K562 (cell line): ENCODE measurements around the gene SCARF2. TPM values are rescaled to one million over a fixed set of nuclear protein-coding genes. Genes with fewer than 3 reads are reported as not detected.
A peak's percentile ranks its signal among the peaks of the same experiment; 100 is the strongest.

ENCODE experiments used
- CBX2 ChIP-seq: fragments of 200-600 bp; sonication (generic); IDR thresholded peaks from one replicate; pipeline ENCODE4 v1.6.1; 2012; ENCODE audit warnings: mild to moderate bottlenecking, low read length, inconsistent platforms; ENCODE audit not compliant: insufficient read depth, poor library complexity, severe bottlenecking
- FOXJ3 ChIP-seq: sonication (generic); formaldehyde crosslinking; IDR thresholded peaks from 2 replicates; pipeline ENCODE4 v1.4.0; 2020; ENCODE audit warnings: mild to moderate bottlenecking, missing genetic modification reagents
- GABPB1 ChIP-seq: sonication (generic); formaldehyde crosslinking; IDR thresholded peaks from 2 replicates; pipeline ENCODE4 v1.8.0; 2022; ENCODE audit warnings: mild to moderate bottlenecking, missing genetic modification reagents
- JUN ChIP-seq, 2 experiments: sonication (generic) in 1 of 2; formaldehyde crosslinking in 1 of 2; IDR thresholded peaks; 2 replicates each; pipeline versions ENCODE4 v1.6.1 to v1.8.0; 2012 to 2022; ENCODE audit warnings: borderline replicate concordance in 2 of 2, mild to moderate bottlenecking in 2 of 2, improper control_type of control experiment in 1 of 2, low read depth in 1 of 2, low read length in 1 of 2, missing genetic modification reagents in 1 of 2
- KDM2B ChIP-seq: fragments of 250-450 bp; sonication (Bioruptor Pico); IDR thresholded peaks from 2 replicates; pipeline ENCODE4 v1.8.0; 2021; ENCODE audit warnings: mild to moderate bottlenecking, moderate library complexity
- RFX1 ChIP-seq: fragments of 450-650 bp; IDR thresholded peaks from 2 replicates; pipeline ENCODE4 v1.6.1; 2016; ENCODE audit warnings: mild to moderate bottlenecking, moderate library complexity
- TAF7 ChIP-seq: fragments of 450-650 bp; IDR thresholded peaks from 2 replicates; pipeline ENCODE4 v1.6.1; 2016; ENCODE audit warnings: missing genetic modification characterization, missing compliant biosample characterization
- TGIF2 ChIP-seq: sonication (generic); formaldehyde crosslinking; IDR thresholded peaks from 2 replicates; pipeline ENCODE4 v1.8.1; 2022; ENCODE audit warnings: mild to moderate bottlenecking, missing genetic modification reagents, moderate library complexity
- ZNF121 ChIP-seq: sonication (generic); formaldehyde crosslinking; conservative IDR thresholded peaks from 2 replicates; pipeline ENCODE4 v1.8.0; 2022; ENCODE audit warnings: missing genetic modification reagents
- polyA plus RNA-seq, 8 experiments: library from polyadenylated mRNA; depleted of rRNA in 4 of 8; stranded (reverse) in 5 of 8; unstranded in 3 of 8; fragments of >200 nt; fragmentation: Nextera tagmentation in 2 of 8; fragmentation: Illumina TruSeq in 1 of 8; extraction: Ambion mirVana in 2 of 8; extraction: Trizol in 1 of 8; gene quantifications; 2 replicates each; pipeline versions ENCODE4 v1.2.1 to v1.2.3, GENCODE V29; 2011 to 2014; ENCODE audit warnings: inconsistent platforms in 1 of 8, missing spikeins in 1 of 8
- total RNA-seq, 7 experiments: library from RNA; depleted of rRNA in 6 of 7; stranded (reverse); fragments of >200 nt in 6 of 7; fragmentation: Illumina TruSeq in 2 of 7; extraction: Trizol in 2 of 7; gene quantifications; 2 replicates each; pipeline versions ENCODE4 v1.2.1 to v1.2.3, GENCODE V29; 2011 to 2021; ENCODE audit warnings: low replicate concordance in 1 of 7
- TF ChIP-seq, protein P1 (sequence below), 2 experiments: fragments of 450-650 bp; formaldehyde crosslinking in 1 of 2; IDR thresholded peaks; 2 replicates each; pipeline versions ENCODE4 v1.4.0 to v1.6.1; 2014 to 2020; ENCODE audit warnings: mild to moderate bottlenecking in 2 of 2, borderline replicate concordance in 1 of 2, low read depth in 1 of 2
- TF ChIP-seq, protein P2 (sequence below), 2 experiments: fragments of 450-650 bp; conservative IDR thresholded peaks; 2 replicates each; pipeline ENCODE4 v1.6.1; 2017; ENCODE audit warnings: mild to moderate bottlenecking in 2 of 2, moderate library complexity in 2 of 2
- TF ChIP-seq, protein P3 (sequence below): fragments of 250-450 bp; sonication (Bioruptor Pico); IDR thresholded peaks from 2 replicates; pipeline ENCODE4 v1.5.0; 2021; ENCODE audit warnings: mild to moderate bottlenecking, borderline replicate concordance
- TF ChIP-seq, protein P4 (sequence below): fragments of 250-450 bp; sonication (Bioruptor Pico); IDR thresholded peaks from 2 replicates; pipeline ENCODE4 v1.5.0; 2020; ENCODE audit warnings: mild to moderate bottlenecking, borderline replicate concordance

Gene SCARF2
- total and polyA plus RNA-seq, 9 of the 15 experiments (the other 6 are each of a cell fraction or from before 2014, with no cell fraction given), result 0.06 to 0.32 (median 0.21) TPM; not detected in 5

DNA sequence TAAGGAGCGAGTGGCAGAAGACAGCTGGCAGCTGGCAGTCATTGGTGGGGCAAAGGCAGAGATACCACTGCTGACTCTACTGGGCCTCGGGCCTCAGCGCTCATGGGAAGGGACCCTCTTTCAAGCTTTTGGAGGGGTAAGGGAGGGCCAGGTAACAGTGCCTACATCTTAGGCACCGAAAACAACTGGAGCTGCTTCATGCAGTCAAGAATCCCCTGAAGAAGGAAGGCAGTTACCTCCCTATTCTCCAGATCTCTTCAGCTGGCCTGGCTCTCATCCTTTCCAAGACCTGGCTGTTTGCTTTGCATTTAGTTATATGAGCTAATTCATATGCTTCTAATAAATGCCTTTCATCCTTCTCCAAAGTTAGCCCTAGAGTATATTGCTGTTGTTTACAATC is 59.5 kb downstream of the SCARF2 start (continued):
- TF ChIP-seq TAF7 (no peak), CBX2 (peak; percentile 8), RFX1 (no peak), GABPB1 (CRISPR knock-in tag) (no peak), TGIF2 (CRISPR knock-in tag) (no peak), FOXJ3 (CRISPR knock-in tag) (no peak), KDM2B (CRISPR knock-in tag) (no peak), ZNF121 (CRISPR knock-in tag) (no peak), JUN (IDR thresholded peaks at IDR 0.05; ENCODE audit: borderline replicate concordance, low read depth, low read length) (no peak), JUN (CRISPR knock-in tag; IDR thresholded peaks at IDR 0.05; ENCODE audit: borderline replicate concordance) (0 out of 2 replicates have a peak, but pooled peaks have one; percentile 85)
- TF ChIP-seq, protein P1, sequence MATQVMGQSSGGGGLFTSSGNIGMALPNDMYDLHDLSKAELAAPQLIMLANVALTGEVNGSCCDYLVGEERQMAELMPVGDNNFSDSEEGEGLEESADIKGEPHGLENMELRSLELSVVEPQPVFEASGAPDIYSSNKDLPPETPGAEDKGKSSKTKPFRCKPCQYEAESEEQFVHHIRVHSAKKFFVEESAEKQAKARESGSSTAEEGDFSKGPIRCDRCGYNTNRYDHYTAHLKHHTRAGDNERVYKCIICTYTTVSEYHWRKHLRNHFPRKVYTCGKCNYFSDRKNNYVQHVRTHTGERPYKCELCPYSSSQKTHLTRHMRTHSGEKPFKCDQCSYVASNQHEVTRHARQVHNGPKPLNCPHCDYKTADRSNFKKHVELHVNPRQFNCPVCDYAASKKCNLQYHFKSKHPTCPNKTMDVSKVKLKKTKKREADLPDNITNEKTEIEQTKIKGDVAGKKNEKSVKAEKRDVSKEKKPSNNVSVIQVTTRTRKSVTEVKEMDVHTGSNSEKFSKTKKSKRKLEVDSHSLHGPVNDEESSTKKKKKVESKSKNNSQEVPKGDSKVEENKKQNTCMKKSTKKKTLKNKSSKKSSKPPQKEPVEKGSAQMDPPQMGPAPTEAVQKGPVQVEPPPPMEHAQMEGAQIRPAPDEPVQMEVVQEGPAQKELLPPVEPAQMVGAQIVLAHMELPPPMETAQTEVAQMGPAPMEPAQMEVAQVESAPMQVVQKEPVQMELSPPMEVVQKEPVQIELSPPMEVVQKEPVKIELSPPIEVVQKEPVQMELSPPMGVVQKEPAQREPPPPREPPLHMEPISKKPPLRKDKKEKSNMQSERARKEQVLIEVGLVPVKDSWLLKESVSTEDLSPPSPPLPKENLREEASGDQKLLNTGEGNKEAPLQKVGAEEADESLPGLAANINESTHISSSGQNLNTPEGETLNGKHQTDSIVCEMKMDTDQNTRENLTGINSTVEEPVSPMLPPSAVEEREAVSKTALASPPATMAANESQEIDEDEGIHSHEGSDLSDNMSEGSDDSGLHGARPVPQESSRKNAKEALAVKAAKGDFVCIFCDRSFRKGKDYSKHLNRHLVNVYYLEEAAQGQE (IDR thresholded peaks at IDR 0.05; ENCODE audit: borderline replicate concordance), result no peak
- TF ChIP-seq, protein P1 (CRISPR knock-in tag; IDR thresholded peaks at IDR 0.05; ENCODE audit: low read depth), result no peak
- TF ChIP-seq, protein P2, sequence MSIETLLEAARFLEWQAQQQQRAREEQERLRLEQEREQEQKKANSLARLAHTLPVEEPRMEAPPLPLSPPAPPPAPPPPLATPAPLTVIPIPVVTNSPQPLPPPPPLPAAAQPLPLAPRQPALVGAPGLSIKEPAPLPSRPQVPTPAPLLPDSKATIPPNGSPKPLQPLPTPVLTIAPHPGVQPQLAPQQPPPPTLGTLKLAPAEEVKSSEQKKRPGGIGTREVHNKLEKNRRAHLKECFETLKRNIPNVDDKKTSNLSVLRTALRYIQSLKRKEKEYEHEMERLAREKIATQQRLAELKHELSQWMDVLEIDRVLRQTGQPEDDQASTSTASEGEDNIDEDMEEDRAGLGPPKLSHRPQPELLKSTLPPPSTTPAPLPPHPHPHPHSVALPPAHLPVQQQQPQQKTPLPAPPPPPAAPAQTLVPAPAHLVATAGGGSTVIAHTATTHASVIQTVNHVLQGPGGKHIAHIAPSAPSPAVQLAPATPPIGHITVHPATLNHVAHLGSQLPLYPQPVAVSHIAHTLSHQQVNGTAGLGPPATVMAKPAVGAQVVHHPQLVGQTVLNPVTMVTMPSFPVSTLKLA (conservative IDR thresholded peaks at IDR 0.05), result no peak
- TF ChIP-seq, protein P3, sequence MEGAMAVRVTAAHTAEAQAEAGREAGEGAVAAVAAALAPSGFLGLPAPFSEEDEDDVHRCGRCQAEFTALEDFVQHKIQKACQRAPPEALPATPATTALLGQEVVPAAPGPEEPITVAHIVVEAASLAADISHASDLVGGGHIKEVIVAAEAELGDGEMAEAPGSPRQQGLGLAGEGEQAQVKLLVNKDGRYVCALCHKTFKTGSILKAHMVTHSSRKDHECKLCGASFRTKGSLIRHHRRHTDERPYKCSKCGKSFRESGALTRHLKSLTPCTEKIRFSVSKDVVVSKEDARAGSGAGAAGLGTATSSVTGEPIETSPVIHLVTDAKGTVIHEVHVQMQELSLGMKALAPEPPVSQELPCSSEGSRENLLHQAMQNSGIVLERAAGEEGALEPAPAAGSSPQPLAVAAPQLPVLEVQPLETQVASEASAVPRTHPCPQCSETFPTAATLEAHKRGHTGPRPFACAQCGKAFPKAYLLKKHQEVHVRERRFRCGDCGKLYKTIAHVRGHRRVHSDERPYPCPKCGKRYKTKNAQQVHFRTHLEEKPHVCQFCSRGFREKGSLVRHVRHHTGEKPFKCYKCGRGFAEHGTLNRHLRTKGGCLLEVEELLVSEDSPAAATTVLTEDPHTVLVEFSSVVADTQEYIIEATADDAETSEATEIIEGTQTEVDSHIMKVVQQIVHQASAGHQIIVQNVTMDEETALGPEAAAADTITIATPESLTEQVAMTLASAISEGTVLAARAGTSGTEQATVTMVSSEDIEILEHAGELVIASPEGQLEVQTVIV (CRISPR knock-in tag), result no peak
- TF ChIP-seq, protein P4, sequence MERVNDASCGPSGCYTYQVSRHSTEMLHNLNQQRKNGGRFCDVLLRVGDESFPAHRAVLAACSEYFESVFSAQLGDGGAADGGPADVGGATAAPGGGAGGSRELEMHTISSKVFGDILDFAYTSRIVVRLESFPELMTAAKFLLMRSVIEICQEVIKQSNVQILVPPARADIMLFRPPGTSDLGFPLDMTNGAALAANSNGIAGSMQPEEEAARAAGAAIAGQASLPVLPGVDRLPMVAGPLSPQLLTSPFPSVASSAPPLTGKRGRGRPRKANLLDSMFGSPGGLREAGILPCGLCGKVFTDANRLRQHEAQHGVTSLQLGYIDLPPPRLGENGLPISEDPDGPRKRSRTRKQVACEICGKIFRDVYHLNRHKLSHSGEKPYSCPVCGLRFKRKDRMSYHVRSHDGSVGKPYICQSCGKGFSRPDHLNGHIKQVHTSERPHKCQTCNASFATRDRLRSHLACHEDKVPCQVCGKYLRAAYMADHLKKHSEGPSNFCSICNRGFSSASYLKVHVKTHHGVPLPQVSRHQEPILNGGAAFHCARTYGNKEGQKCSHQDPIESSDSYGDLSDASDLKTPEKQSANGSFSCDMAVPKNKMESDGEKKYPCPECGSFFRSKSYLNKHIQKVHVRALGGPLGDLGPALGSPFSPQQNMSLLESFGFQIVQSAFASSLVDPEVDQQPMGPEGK, result no peak
